H1 (cell line): Measurements from ENCODE around the gene IQCK. TPM values are rescaled to one million over a fixed set of nuclear protein-coding genes. Genes with fewer than 3 reads are reported as not detected.

Experiments used
- CTCF ChIA-PET: fragments of 300-600 bp; sonication (Branson Sonifier 250); formaldehyde crosslinking; loops from one replicate; lab custom pipeline; 2021; ENCODE audit not compliant: partially characterized antibody; lab: Charles Lee
- POLR2A ChIA-PET: fragments of 300-600 bp; sonication (Branson Sonifier 250); formaldehyde crosslinking; loops from one replicate; lab custom pipeline; 2021; ENCODE audit warnings: inconsistent platforms; ENCODE audit not compliant: partially characterized antibody; lab: Charles Lee
- DNase-seq, 2 experiments: peaks; one replicate each; pipeline versions ENCODE4 v3.0.0 to v3.0.0-alpha.2; 2010 to 2022; ENCODE audit warnings: low spot score in 2 of 2, low read depth in 1 of 2, mixed read lengths in 1 of 2
- FAIRE-seq: peaks from 2 replicates; lab custom pipeline; 2011; peaks lifted over from hg19 to GRCh38; lab: Jason Lieb, UNC
- H2AFZ ChIP-seq: 2 replicates; pipeline ENCODE4 v1.8.1; 2012; ENCODE audit warnings: low read length, inconsistent platforms
- H2AK5ac ChIP-seq: 2 replicates; pipeline ENCODE4 v1.6.1; 2013; ENCODE audit warnings: low read depth, low read length
- H2BK120ac ChIP-seq: replicated peaks from 2 replicates; pipeline ENCODE3; 2013; ENCODE audit warnings: low read depth, low read length, inconsistent platforms
- H2BK12ac ChIP-seq: 2 replicates; pipeline ENCODE4 v1.6.1; 2013; ENCODE audit warnings: low read depth, low read length
- H2BK15ac ChIP-seq: 2 replicates; pipeline ENCODE4 v1.6.1; 2013; ENCODE audit warnings: low read length
- H2BK20ac ChIP-seq: 2 replicates; pipeline ENCODE4 v1.6.1; 2013; ENCODE audit warnings: low read length
- H2BK5ac ChIP-seq: 2 replicates; pipeline ENCODE4 v1.6.1; 2013; ENCODE audit warnings: low read depth, low read length
- H3K14ac ChIP-seq: 2 replicates; pipeline ENCODE4 v1.6.1; 2013; ENCODE audit warnings: inconsistent platforms; ENCODE audit not compliant: insufficient read length
- H3K18ac ChIP-seq: 2 replicates; pipeline ENCODE4 v1.6.1; 2013; ENCODE audit warnings: low read length; ENCODE audit errors: extremely low read depth
- H3K23ac ChIP-seq: 2 replicates; pipeline ENCODE4 v1.6.1; 2013; ENCODE audit warnings: inconsistent platforms; ENCODE audit not compliant: insufficient read length
- H3K23me2 ChIP-seq: 2 replicates; pipeline ENCODE4 v1.6.1; 2013; ENCODE audit warnings: low read depth, low read length
- H3K27ac ChIP-seq: 2 replicates; pipeline ENCODE4 v1.6.1; 2011; ENCODE audit warnings: low read depth, low read length, inconsistent platforms
- H3K27me3 ChIP-seq, 4 experiments: replicated peaks in 1 of 4; 1 replicate in 1 of 4; 2 replicates in 3 of 4; pipeline versions ENCODE4 v1.6.1 to v1.8.1; 2011 to 2013; ENCODE audit warnings: low read length in 3 of 4, mild to moderate bottlenecking in 3 of 4, inconsistent platforms in 2 of 4, mixed read lengths in 2 of 4, moderate library complexity in 1 of 4; ENCODE audit not compliant: control insufficient read depth in 3 of 4, insufficient read depth in 3 of 4; ENCODE audit errors: extremely low read depth in 1 of 4
- H3K36me3 ChIP-seq, 4 experiments: 2 replicates each; pipeline versions ENCODE4 v1.6.1 to v1.8.1; 2011 to 2013; ENCODE audit warnings: mild to moderate bottlenecking in 4 of 4, low read length in 3 of 4, moderate library complexity in 2 of 4, control low read depth in 1 of 4, inconsistent platforms in 1 of 4; ENCODE audit not compliant: insufficient read depth in 4 of 4, control insufficient read depth in 2 of 4
- H3K4ac ChIP-seq: replicated peaks from 2 replicates; pipeline ENCODE3; 2013; ENCODE audit warnings: low read length, low read depth, mixed read lengths, inconsistent platforms; ENCODE audit not compliant: insufficient read length
- H3K4me1 ChIP-seq, 4 experiments: replicated peaks in 1 of 4; 1 replicate in 1 of 4; 2 replicates in 3 of 4; pipeline versions ENCODE4 v1.6.1 to v1.8.1; 2011 to 2013; ENCODE audit warnings: low read length in 3 of 4, inconsistent platforms in 2 of 4, mixed read lengths in 1 of 4; ENCODE audit not compliant: insufficient read depth in 4 of 4, control insufficient read depth in 3 of 4
- H3K4me2 ChIP-seq, 2 experiments: 2 replicates each; pipeline versions ENCODE4 v1.6.1 to v1.8.1; 2011 to 2013; ENCODE audit warnings: low read depth in 2 of 2, low read length in 2 of 2, control low read depth in 1 of 2, inconsistent platforms in 1 of 2, mild to moderate bottlenecking in 1 of 2; ENCODE audit not compliant: insufficient read depth in 1 of 2
- H3K4me3 ChIP-seq, 4 experiments: fragments of 200-600, 300-600 bp in 1 of 4; sonication (generic), shearing (Covaris generic), sonication (Bioruptor Twin) in 1 of 4; 2 replicates each; pipeline versions ENCODE4 v1.5.1 to v1.8.1; 2011 to 2016; ENCODE audit warnings: low read length in 4 of 4, low read depth in 3 of 4, control low read depth in 2 of 4, inconsistent platforms in 2 of 4, mild to moderate bottlenecking in 2 of 4, mixed read lengths in 1 of 4, moderate library complexity in 1 of 4; ENCODE audit not compliant: insufficient read depth in 2 of 4; ENCODE audit errors: extremely low read depth in 1 of 4
- H3K56ac ChIP-seq: replicated peaks from 2 replicates; pipeline ENCODE3; 2013; ENCODE audit warnings: low read depth, mild to moderate bottlenecking, mixed read lengths, low read length, inconsistent platforms; ENCODE audit not compliant: insufficient read length
- H3K79me1 ChIP-seq: 2 replicates; pipeline ENCODE4 v1.6.1; 2013; ENCODE audit warnings: low read depth, low read length, control low read depth
- H3K79me2 ChIP-seq, 2 experiments: 2 replicates each; pipeline versions ENCODE4 v1.6.1 to v1.8.1; 2012 to 2013; ENCODE audit warnings: low read length in 2 of 2, mild to moderate bottlenecking in 2 of 2, inconsistent platforms in 1 of 2; ENCODE audit not compliant: insufficient read depth in 2 of 2, control insufficient read depth in 1 of 2
- H3K9ac ChIP-seq, 4 experiments: replicated peaks in 1 of 4; 1 replicate in 1 of 4; 2 replicates in 3 of 4; pipeline versions ENCODE4 v1.6.1 to v1.8.1; 2011 to 2013; ENCODE audit warnings: low read depth in 3 of 4, low read length in 3 of 4, control low read depth in 2 of 4, mild to moderate bottlenecking in 2 of 4, moderate library complexity in 2 of 4, inconsistent platforms in 1 of 4; ENCODE audit errors: extremely low read depth in 1 of 4
- H3K9me3 ChIP-seq, 2 experiments: 2 replicates each; pipeline versions ENCODE4 v1.6.1 to v1.8.1; 2012 to 2013; ENCODE audit warnings: mild to moderate bottlenecking in 2 of 2, moderate library complexity in 2 of 2, control low read depth in 1 of 2, inconsistent platforms in 1 of 2, low read depth in 1 of 2, low read length in 1 of 2, mixed read lengths in 1 of 2; ENCODE audit not compliant: insufficient read depth in 2 of 2
- H4K20me1 ChIP-seq, 2 experiments: replicated peaks in 1 of 2; 2 replicates each; pipeline versions ENCODE3 to v1.8.1; 2011 to 2013; ENCODE audit warnings: inconsistent platforms in 2 of 2, low read length in 2 of 2, mild to moderate bottlenecking in 1 of 2; ENCODE audit not compliant: insufficient read depth in 2 of 2, control insufficient read depth in 1 of 2
- H4K5ac ChIP-seq: 2 replicates; pipeline ENCODE4 v1.6.1; 2013; ENCODE audit warnings: low read length, low read depth, mixed read lengths, inconsistent platforms; ENCODE audit not compliant: insufficient read length
- H4K8ac ChIP-seq: 2 replicates; pipeline ENCODE4 v1.8.0; 2013; ENCODE audit warnings: mild to moderate bottlenecking, moderate library complexity, low read length, inconsistent platforms; ENCODE audit not compliant: insufficient read depth; ENCODE audit errors: extremely low read depth
- H4K91ac ChIP-seq: replicated peaks from 2 replicates; pipeline ENCODE3; 2013; ENCODE audit warnings: low read length, mixed read lengths, inconsistent platforms; ENCODE audit not compliant: insufficient read length
- JUND ChIP-seq: IDR thresholded peaks from 2 replicates; pipeline ENCODE4 v1.6.1; 2011; ENCODE audit warnings: mild to moderate bottlenecking, improper control_type of control experiment, low read length
- WGBS, 2 experiments: shearing (Covaris generic) in 1 of 2; methylation state at CpG; one replicate each; pipeline versions ENCODE4 v1.1.6 to v1.1.7; 2013 to 2015; ENCODE audit warnings: low lambda C conversion rate in 2 of 2, mixed read lengths in 2 of 2, inconsistent platforms in 1 of 2, low coverage in 1 of 2, missing lambda C conversion rate in 1 of 2; ENCODE audit not compliant: insufficient replicate concordance in 2 of 2, insufficient coverage in 1 of 2, insufficient read length in 1 of 2; ENCODE audit errors: extremely low coverage in 1 of 2, missing lambda C conversion rate in 1 of 2; 5-methylcytosine and 5-hydroxymethylcytosine counted together
- polyA plus RNA-seq, 7 experiments: library from polyadenylated mRNA; depleted of rRNA in 3 of 7; stranded (reverse) in 5 of 7; unstranded in 2 of 7; fragments of >200 nt in 5 of 7; fragments of 200-250 nt in 2 of 7; gene quantifications; 1 replicate in 5 of 7; 2 replicates in 1 of 7; 4 replicates in 1 of 7; pipeline versions ENCODE4 v1.2.1 to v1.2.3, GENCODE V29; 2011 to 2013; ENCODE audit warnings: missing spikeins in 2 of 7, mixed read lengths in 2 of 7
- total RNA-seq: library from RNA; stranded (reverse); fragmentation: NEBNext Ultra II Directional; extraction: Animal tissue kit (Norgen Biotek cat#: 25700); gene quantifications from 2 replicates; pipeline ENCODE4 v1.2.1, GENCODE V29; 2021

Gene IQCK
- total and polyA plus RNA-seq, 2 of the 8 experiments (the other 6 are each of a cell fraction or from before 2014, with no cell fraction given) = 6.2 to 9.3 TPM

- Histone ChIP-seq H3K4me3 (no peak overlapping the region), H3K79me2 (peaks cover 0 to 13% of the 10 kb centered on the region in 2 experiments; a peak in 1 of 4 replicates), H3K18ac (no peak overlapping the region), H3K14ac (no peak overlapping the region), H2BK15ac (no peak overlapping the region), H3K79me1 (peaks cover 3% of the 10 kb centered on the region; the same call in 1 of the 2 replicates), H3K56ac (no peak overlapping the region), H3K36me3 (peaks cover 18 to 68% (median 40%) of the 10 kb centered on the region in 4 experiments), H4K5ac (no peak overlapping the region), H2AK5ac (no peak overlapping the region), H3K9me3 (peaks cover 6 to 17% of the 10 kb centered on the region in 2 experiments), H3K27me3 (no peaks in the 10 kb centered on the region), H3K4ac (no peak overlapping the region), H2AFZ (no peak overlapping the region), H2BK5ac (no peak overlapping the region), H4K20me1 (peaks cover 3 to 6% of the 10 kb centered on the region in 2 experiments), H2BK120ac (no peak overlapping the region), H3K27ac (no peak overlapping the region), H3K9ac (no peak overlapping the region), H3K23me2 (no peaks in the 10 kb centered on the region), H3K4me1 (no peaks in the 10 kb centered on the region), H2BK20ac (no peak overlapping the region), H4K8ac (no peak overlapping the region), H3K23ac (no peak overlapping the region), H3K4me2 (no peak overlapping the region), H4K91ac (no peak overlapping the region), H2BK12ac (no peak overlapping the region)
- FAIRE-seq (no peak), DNase-seq (no peak)
- POLR2A ChIA-PET = interaction anchor here (0.8 to 5.2 kb wide), 13 partner anchors 9 to 182 kb away, joined by 3 to 23 read pairs (median 5); partner anchors contain the start of genes IQCK and KNOP1
- 90% methylated on average over 8 of the region's 8 CpGs; no CpG with 5 or more reads in 1 of the 2 experiments for WGBS, 2 experiments
- no peak for TF ChIP-seq JUND
- CTCF ChIA-PET = interaction anchor here (0.6 to 1.7 kb wide), 7 partner anchors 12 to 290 kb away, joined by 3 to 4 read pairs (median 3); no protein-coding TSS in a partner anchor
Observed at GRCh38 chr16:19699472-19699871, 18.6 kb upstream of the IQCK start.
